ENCODE data around the gene HDDC3.

GRCh38 chr15:90912770-90913075, 19.6 kb downstream of the HDDC3 start:
- TF ChIP-seq ZNF398 (CRISPR knock-in tag; IDR thresholded peaks at IDR 0.05), result no peak
- no peak for TF ChIP-seq HDAC6 (IDR thresholded peaks at IDR 0.05; ENCODE audit: low read depth, low read length)
- TF ChIP-seq RFX5 (IDR thresholded peaks at IDR 0.05; ENCODE audit: low read depth, low read length), result no peak
- TF ChIP-seq MBD1 (CRISPR knock-in tag; IDR thresholded peaks at IDR 0.05), result no peak
- TF ChIP-seq YY1 (IDR thresholded peaks at IDR 0.05; ENCODE audit: borderline replicate concordance in 1 of 3, control insufficient read depth in 1 of 3, extremely low read depth in 1 of 3, insufficient read depth in 3 of 3, insufficient read length in 1 of 3, insufficient replicate concordance in 2 of 3, low read depth in 1 of 3, low read length in 2 of 3), result no peak
- TF ChIP-seq CEBPB (tag; IDR thresholded peaks at IDR 0.05), result no peak
- TF ChIP-seq GTF2F1 (IDR thresholded peaks at IDR 0.05; ENCODE audit: low read depth, low read length), result no peak
